Activated effector memory CD4-positive, alpha-beta T cell treated with Interleukin-2 at 50 U/mL for 16 hours (primary cell): ENCODE results near the gene LYRM1.
"Not testable (repeated sequence)": the region's sequence is repeated elsewhere in the genome, so short reads cannot be mapped to it uniquely, and the experiment has no call there.

ENCODE experiments used
- DNase-seq: peaks from one replicate; pipeline ENCODE4 v3.0.0-alpha.2; 2020

The LYRM1 gene

GRCh38 chr16:20903899-20904506 lies 3.4 kb downstream of the LYRM1 start:
- DNase-seq, result no peak

GRCh38 chr16:20904507-20905081 lies 4.0 kb downstream of the LYRM1 start:
- DNase-seq, result no peak

GRCh38 chr16:20905576-20905975 lies 5.0 kb downstream of the LYRM1 start:
- no peak for DNase-seq

- DNase-seq, result no peak
Measured at GRCh38 chr16:20906341-20907255, 6.0 kb downstream of the LYRM1 start.

- no peak for DNase-seq
Measured at GRCh38 chr16:20910781-20911321, 10.3 kb downstream of the LYRM1 start.

GRCh38 chr16:20911361-20911760 lies 10.8 kb downstream of the LYRM1 start:
- DNase-seq, result no peak

GRCh38 chr16:20916289-20916688 lies 15.7 kb downstream of the LYRM1 start:
- DNase-seq, result no peak

- no peak for DNase-seq
Measured at GRCh38 chr16:20916942-20917341, 16.4 kb downstream of the LYRM1 start.

- DNase-seq, result no peak
Measured at GRCh38 chr16:20918486-20919239, 18.1 kb downstream of the LYRM1 start.

- DNase-seq, result no peak
Measured at GRCh38 chr16:20920091-20920490, 19.5 kb downstream of the LYRM1 start.

GRCh38 chr16:20920799-20921198 lies 20.2 kb downstream of the LYRM1 start:
- no peak for DNase-seq

- DNase-seq, result no peak
Measured at GRCh38 chr16:20923876-20924275, 23.3 kb downstream of the LYRM1 start.

- no peak for DNase-seq
Measured at GRCh38 chr16:20925751-20926150, 25.2 kb downstream of the LYRM1 start.

GRCh38 chr16:20928774-20929411 lies 28.3 kb downstream of the LYRM1 start:
- DNase-seq, result no peak

GRCh38 chr16:20929676-20930364 lies 29.2 kb downstream of the LYRM1 start:
- DNase-seq, result not testable (repeated sequence)

- DNase-seq, result no peak
Measured at GRCh38 chr16:20930365-20930690, 29.8 kb downstream of the LYRM1 start.

- no peak for DNase-seq
Measured at GRCh38 chr16:20931066-20931600, 30.6 kb downstream of the LYRM1 start.

GRCh38 chr16:20933589-20933988 lies 33.0 kb downstream of the LYRM1 start:
- no peak for DNase-seq

- DNase-seq, result no peak
Measured at GRCh38 chr16:20937736-20938135, 37.2 kb downstream of the LYRM1 start.

GRCh38 chr16:20938426-20938825 lies 37.9 kb downstream of the LYRM1 start:
- DNase-seq, result no peak

GRCh38 chr16:20939611-20940010 lies 39.0 kb downstream of the LYRM1 start:
- no peak for DNase-seq
